MM.1S (cell line): Measurements from ENCODE around the gene EPYC.

Experiments
- CTCF ChIP-seq: fragments of 300-600 bp; sonication (generic); IDR thresholded peaks from 2 replicates; pipeline ENCODE4 v1.5.1; 2016; ENCODE audit warnings: antibody characterized with exemption, low read length, mixed read lengths
- EZH2 ChIP-seq: fragments of 300-600 bp; sonication (generic); optimal IDR thresholded peaks from 2 replicates; pipeline ENCODE3; 2017; ENCODE audit warnings: low read depth, mild to moderate bottlenecking, antibody characterized with exemption, low read length, mixed read lengths
- EZH2phosphoT487 ChIP-seq: fragments of 300-600 bp; sonication (generic); IDR thresholded peaks from 2 replicates; pipeline ENCODE4 v1.6.1; 2018; ENCODE audit warnings: antibody characterized with exemption, low read length

- TF ChIP-seq CTCF (peak; percentile 7; the same call in 1 of the 2 replicates), EZH2 (no peak), EZH2phosphoT487 (no peak)
Measured at GRCh38 chr12:90959032-90959431, 45.7 kb downstream of the EPYC start.
